RWPE1 (cell line): ENCODE data around the gene PER1.

ENCODE experiments used
- CTCF ChIA-PET: fragments of 350-600 bp; sonication (Branson Sonifier 250); formaldehyde crosslinking; extraction: SDS; loops from one replicate; lab custom pipeline; 2021; lab: Yijun Ruan, JAX
- POLR2A ChIA-PET: fragments of 400-600 bp; formaldehyde crosslinking; extraction: SDS; loops from one replicate; lab custom pipeline; 2020; ENCODE audit warnings: antibody characterized with exemption; ENCODE audit not compliant: low non-redundant PET; lab: Yijun Ruan, JAX
- DNase-seq: peaks from one replicate; pipeline ENCODE4 v3.0.0; 2012; ENCODE audit warnings: low spot score
- H3K27ac ChIP-seq: fragments of 450-650 bp; 2 replicates; pipeline ENCODE4 v1.5.1; 2017
- CTCF ChIP-seq: fragments of 450-650 bp; conservative IDR thresholded peaks from 2 replicates; pipeline ENCODE4 v1.5.1; 2017; ENCODE audit warnings: low read depth, mild to moderate bottlenecking

Gene PER1

GRCh38 chr17:8104911-8105310 lies 47.3 kb downstream of the PER1 start:
- no peak for TF ChIP-seq CTCF
- ChIA-PET POLR2A (no interaction called here), CTCF (interaction anchor here (0.9 to 2.0 kb wide), 5 partner anchors 10 to 31 kb away, joined by 3 to 7 read pairs (median 4); no protein-coding TSS in a partner anchor)
- DNase-seq: no peak
- peak overlapping the region; percentile 83 for H3K27ac ChIP-seq

GRCh38 chr17:8103549-8103948 lies 48.7 kb downstream of the PER1 start:
- POLR2A ChIA-PET: no interaction called here
- no peak for TF ChIP-seq CTCF
- DNase-seq: peak; percentile 44
- CTCF ChIA-PET: interaction anchor here (0.7 to 2.0 kb wide), 4 partner anchors 10 to 30 kb away, joined by 3 to 6 read pairs (median 5); no protein-coding TSS in a partner anchor
- peak overlapping the region; percentile 83 for H3K27ac ChIP-seq

- no peak for TF ChIP-seq CTCF
- CTCF ChIA-PET: interaction anchor here (1.0 kb wide), 3 partner anchors 8 to 45 kb away, joined by 3 to 8 read pairs (median 3); no protein-coding TSS in a partner anchor
- DNase-seq: no peak
- peak overlapping the region; percentile 10; the same call in 1 of the 2 replicates for H3K27ac ChIP-seq
- POLR2A ChIA-PET: no interaction called here
These were observed 50.5 kb downstream of the PER1 start for GRCh38 chr17:8101721-8102120.

- POLR2A ChIA-PET: no interaction called here
- CTCF ChIA-PET: interaction anchor here (0.6 to 1.2 kb wide), 5 partner anchors 10 to 94 kb away, joined by 3 to 4 read pairs (median 3); no protein-coding TSS in a partner anchor
- no peak for TF ChIP-seq CTCF
These were observed 51.4 kb downstream of the PER1 start for GRCh38 chr17:8100763-8101162.

GRCh38 chr17:8100111-8100510 lies 52.1 kb downstream of the PER1 start:
- no peak for TF ChIP-seq CTCF
- POLR2A ChIA-PET: interaction anchor here (0.6 kb wide), 1 partner anchor 16 kb away, joined by 3 read pairs; no protein-coding TSS in a partner anchor
- DNase-seq: no peak
- H3K27ac ChIP-seq: 0 out of 2 replicates have a peak overlapping the region, but pooled peaks have one; percentile 2
- CTCF ChIA-PET: interaction anchor here (1.2 kb wide), 1 partner anchor 11 kb away, joined by 4 read pairs; no protein-coding TSS in a partner anchor

More at GRCh38 chr17:8100763-8101162, 51.4 kb downstream of the PER1 start:
- DNase-seq: no peak
- no peak overlapping the region for H3K27ac ChIP-seq

- POLR2A ChIA-PET: no interaction called here
- no peak overlapping the region for H3K27ac ChIP-seq
- CTCF ChIA-PET: no interaction called here
- no peak for DNase-seq
- no peak for TF ChIP-seq CTCF
These were observed 55.7 kb downstream of the PER1 start for GRCh38 chr17:8096541-8096940.
